H1 (cell line): Measurements from ENCODE around the gene DOC2A. TPM values are rescaled to one million over a fixed set of nuclear protein-coding genes. Genes with fewer than 3 reads are reported as not detected.

ENCODE experiments used
- CTCF ChIA-PET: fragments of 300-600 bp; sonication (Branson Sonifier 250); formaldehyde crosslinking; loops from one replicate; lab custom pipeline; 2021; ENCODE audit not compliant: partially characterized antibody; lab: Charles Lee
- POLR2A ChIA-PET: fragments of 300-600 bp; sonication (Branson Sonifier 250); formaldehyde crosslinking; loops from one replicate; lab custom pipeline; 2021; ENCODE audit warnings: inconsistent platforms; ENCODE audit not compliant: partially characterized antibody; lab: Charles Lee
- DNase-seq, 2 experiments: peaks; one replicate each; pipeline versions ENCODE4 v3.0.0 to v3.0.0-alpha.2; 2010 to 2022; ENCODE audit warnings: low spot score in 2 of 2, low read depth in 1 of 2, mixed read lengths in 1 of 2
- FAIRE-seq: peaks from 2 replicates; lab custom pipeline; 2011; peaks lifted over from hg19 to GRCh38; lab: Jason Lieb, UNC
- H2AFZ ChIP-seq: 2 replicates; pipeline ENCODE4 v1.8.1; 2012; ENCODE audit warnings: low read length, inconsistent platforms
- H2AK5ac ChIP-seq: 2 replicates; pipeline ENCODE4 v1.6.1; 2013; ENCODE audit warnings: low read depth, low read length
- H2BK120ac ChIP-seq: replicated peaks from 2 replicates; pipeline ENCODE3; 2013; ENCODE audit warnings: low read depth, low read length, inconsistent platforms
- H2BK12ac ChIP-seq: 2 replicates; pipeline ENCODE4 v1.6.1; 2013; ENCODE audit warnings: low read depth, low read length
- H2BK15ac ChIP-seq: 2 replicates; pipeline ENCODE4 v1.6.1; 2013; ENCODE audit warnings: low read length
- H2BK20ac ChIP-seq: 2 replicates; pipeline ENCODE4 v1.6.1; 2013; ENCODE audit warnings: low read length
- H2BK5ac ChIP-seq: 2 replicates; pipeline ENCODE4 v1.6.1; 2013; ENCODE audit warnings: low read depth, low read length
- H3K14ac ChIP-seq: 2 replicates; pipeline ENCODE4 v1.6.1; 2013; ENCODE audit warnings: inconsistent platforms; ENCODE audit not compliant: insufficient read length
- H3K18ac ChIP-seq: 2 replicates; pipeline ENCODE4 v1.6.1; 2013; ENCODE audit warnings: low read length; ENCODE audit errors: extremely low read depth
- H3K23ac ChIP-seq: 2 replicates; pipeline ENCODE4 v1.6.1; 2013; ENCODE audit warnings: inconsistent platforms; ENCODE audit not compliant: insufficient read length
- H3K23me2 ChIP-seq: 2 replicates; pipeline ENCODE4 v1.6.1; 2013; ENCODE audit warnings: low read depth, low read length
- H3K27ac ChIP-seq: 2 replicates; pipeline ENCODE4 v1.6.1; 2011; ENCODE audit warnings: low read depth, low read length, inconsistent platforms
- H3K27me3 ChIP-seq, 4 experiments: replicated peaks in 1 of 4; 1 replicate in 1 of 4; 2 replicates in 3 of 4; pipeline versions ENCODE4 v1.6.1 to v1.8.1; 2011 to 2013; ENCODE audit warnings: low read length in 3 of 4, mild to moderate bottlenecking in 3 of 4, inconsistent platforms in 2 of 4, mixed read lengths in 2 of 4, moderate library complexity in 1 of 4; ENCODE audit not compliant: control insufficient read depth in 3 of 4, insufficient read depth in 3 of 4; ENCODE audit errors: extremely low read depth in 1 of 4
- H3K36me3 ChIP-seq, 4 experiments: 2 replicates each; pipeline versions ENCODE4 v1.6.1 to v1.8.1; 2011 to 2013; ENCODE audit warnings: mild to moderate bottlenecking in 4 of 4, low read length in 3 of 4, moderate library complexity in 2 of 4, control low read depth in 1 of 4, inconsistent platforms in 1 of 4; ENCODE audit not compliant: insufficient read depth in 4 of 4, control insufficient read depth in 2 of 4
- H3K4ac ChIP-seq: replicated peaks from 2 replicates; pipeline ENCODE3; 2013; ENCODE audit warnings: low read length, low read depth, mixed read lengths, inconsistent platforms; ENCODE audit not compliant: insufficient read length
- H3K4me1 ChIP-seq, 4 experiments: replicated peaks in 1 of 4; 1 replicate in 1 of 4; 2 replicates in 3 of 4; pipeline versions ENCODE4 v1.6.1 to v1.8.1; 2011 to 2013; ENCODE audit warnings: low read length in 3 of 4, inconsistent platforms in 2 of 4, mixed read lengths in 1 of 4; ENCODE audit not compliant: insufficient read depth in 4 of 4, control insufficient read depth in 3 of 4
- H3K4me2 ChIP-seq, 2 experiments: 2 replicates each; pipeline versions ENCODE4 v1.6.1 to v1.8.1; 2011 to 2013; ENCODE audit warnings: low read depth in 2 of 2, low read length in 2 of 2, control low read depth in 1 of 2, inconsistent platforms in 1 of 2, mild to moderate bottlenecking in 1 of 2; ENCODE audit not compliant: insufficient read depth in 1 of 2
- H3K4me3 ChIP-seq, 4 experiments: fragments of 200-600, 300-600 bp in 1 of 4; sonication (generic), shearing (Covaris generic), sonication (Bioruptor Twin) in 1 of 4; 2 replicates each; pipeline versions ENCODE4 v1.5.1 to v1.8.1; 2011 to 2016; ENCODE audit warnings: low read length in 4 of 4, low read depth in 3 of 4, control low read depth in 2 of 4, inconsistent platforms in 2 of 4, mild to moderate bottlenecking in 2 of 4, mixed read lengths in 1 of 4, moderate library complexity in 1 of 4; ENCODE audit not compliant: insufficient read depth in 2 of 4; ENCODE audit errors: extremely low read depth in 1 of 4
- H3K56ac ChIP-seq: replicated peaks from 2 replicates; pipeline ENCODE3; 2013; ENCODE audit warnings: low read depth, mild to moderate bottlenecking, mixed read lengths, low read length, inconsistent platforms; ENCODE audit not compliant: insufficient read length
- H3K79me1 ChIP-seq: 2 replicates; pipeline ENCODE4 v1.6.1; 2013; ENCODE audit warnings: low read depth, low read length, control low read depth
- H3K79me2 ChIP-seq, 2 experiments: 2 replicates each; pipeline versions ENCODE4 v1.6.1 to v1.8.1; 2012 to 2013; ENCODE audit warnings: low read length in 2 of 2, mild to moderate bottlenecking in 2 of 2, inconsistent platforms in 1 of 2; ENCODE audit not compliant: insufficient read depth in 2 of 2, control insufficient read depth in 1 of 2
- H3K9ac ChIP-seq, 4 experiments: replicated peaks in 1 of 4; 1 replicate in 1 of 4; 2 replicates in 3 of 4; pipeline versions ENCODE4 v1.6.1 to v1.8.1; 2011 to 2013; ENCODE audit warnings: low read depth in 3 of 4, low read length in 3 of 4, control low read depth in 2 of 4, mild to moderate bottlenecking in 2 of 4, moderate library complexity in 2 of 4, inconsistent platforms in 1 of 4; ENCODE audit errors: extremely low read depth in 1 of 4
- H3K9me3 ChIP-seq, 2 experiments: 2 replicates each; pipeline versions ENCODE4 v1.6.1 to v1.8.1; 2012 to 2013; ENCODE audit warnings: mild to moderate bottlenecking in 2 of 2, moderate library complexity in 2 of 2, control low read depth in 1 of 2, inconsistent platforms in 1 of 2, low read depth in 1 of 2, low read length in 1 of 2, mixed read lengths in 1 of 2; ENCODE audit not compliant: insufficient read depth in 2 of 2
- H4K20me1 ChIP-seq, 2 experiments: replicated peaks in 1 of 2; 2 replicates each; pipeline versions ENCODE3 to v1.8.1; 2011 to 2013; ENCODE audit warnings: inconsistent platforms in 2 of 2, low read length in 2 of 2, mild to moderate bottlenecking in 1 of 2; ENCODE audit not compliant: insufficient read depth in 2 of 2, control insufficient read depth in 1 of 2
- H4K5ac ChIP-seq: 2 replicates; pipeline ENCODE4 v1.6.1; 2013; ENCODE audit warnings: low read length, low read depth, mixed read lengths, inconsistent platforms; ENCODE audit not compliant: insufficient read length
- H4K8ac ChIP-seq: 2 replicates; pipeline ENCODE4 v1.8.0; 2013; ENCODE audit warnings: mild to moderate bottlenecking, moderate library complexity, low read length, inconsistent platforms; ENCODE audit not compliant: insufficient read depth; ENCODE audit errors: extremely low read depth
- H4K91ac ChIP-seq: replicated peaks from 2 replicates; pipeline ENCODE3; 2013; ENCODE audit warnings: low read length, mixed read lengths, inconsistent platforms; ENCODE audit not compliant: insufficient read length
- FOSL1 ChIP-seq: IDR thresholded peaks from 2 replicates; pipeline ENCODE4 v1.6.1; 2011; ENCODE audit warnings: mild to moderate bottlenecking, low read depth, low read length, moderate library complexity; ENCODE audit not compliant: insufficient read depth
- GABPA ChIP-seq: IDR thresholded peaks from 2 replicates; pipeline ENCODE4 v1.6.1; 2011; ENCODE audit warnings: mild to moderate bottlenecking, low read length, moderate library complexity, borderline replicate concordance; ENCODE audit not compliant: insufficient read depth
- JUND ChIP-seq: IDR thresholded peaks from 2 replicates; pipeline ENCODE4 v1.6.1; 2011; ENCODE audit warnings: mild to moderate bottlenecking, improper control_type of control experiment, low read length
- RNF2 ChIP-seq: fragments of 200-900, 300-1000 bp; sonication (generic); IDR thresholded peaks from 2 replicates; pipeline ENCODE4 v1.7.1; 2016; ENCODE audit warnings: borderline replicate concordance, low read depth, mild to moderate bottlenecking, antibody characterized with exemption, low read length; ENCODE audit not compliant: poor library complexity, severe bottlenecking; ENCODE audit errors: missing control alignments
- WGBS, 2 experiments: shearing (Covaris generic) in 1 of 2; methylation state at CpG; one replicate each; pipeline versions ENCODE4 v1.1.6 to v1.1.7; 2013 to 2015; ENCODE audit warnings: low lambda C conversion rate in 2 of 2, mixed read lengths in 2 of 2, inconsistent platforms in 1 of 2, low coverage in 1 of 2, missing lambda C conversion rate in 1 of 2; ENCODE audit not compliant: insufficient replicate concordance in 2 of 2, insufficient coverage in 1 of 2, insufficient read length in 1 of 2; ENCODE audit errors: extremely low coverage in 1 of 2, missing lambda C conversion rate in 1 of 2; 5-methylcytosine and 5-hydroxymethylcytosine counted together
- polyA plus RNA-seq, 7 experiments: library from polyadenylated mRNA; depleted of rRNA in 3 of 7; stranded (reverse) in 5 of 7; unstranded in 2 of 7; fragments of >200 nt in 5 of 7; fragments of 200-250 nt in 2 of 7; gene quantifications; 1 replicate in 5 of 7; 2 replicates in 1 of 7; 4 replicates in 1 of 7; pipeline versions ENCODE4 v1.2.1 to v1.2.3, GENCODE V29; 2011 to 2013; ENCODE audit warnings: missing spikeins in 2 of 7, mixed read lengths in 2 of 7
- total RNA-seq: library from RNA; stranded (reverse); fragmentation: NEBNext Ultra II Directional; extraction: Animal tissue kit (Norgen Biotek cat#: 25700); gene quantifications from 2 replicates; pipeline ENCODE4 v1.2.1, GENCODE V29; 2021

The DOC2A gene
- total and polyA plus RNA-seq, 2 of the 8 experiments (the other 6 are each of a cell fraction or from before 2014, with no cell fraction given), result 13.9 to 20.7 TPM

GRCh38 chr16:30040221-30040620 is 29.4 kb upstream of the DOC2A start:
- peaks cover 2% of the 10 kb centered on the region; the same call in 1 of the 2 replicates for H3K23me2 ChIP-seq
- H3K79me2 ChIP-seq, result no peaks in the 10 kb centered on the region
- no peak overlapping the region for H4K91ac ChIP-seq
- FAIRE-seq (no peak), DNase-seq (no peak)
- H3K9ac ChIP-seq, result no peak overlapping the region
- H3K4me3 ChIP-seq, result no peak overlapping the region
- no peak overlapping the region for H2BK120ac ChIP-seq
- H3K9me3 ChIP-seq, result no peaks in the 10 kb centered on the region
- H3K4me1 ChIP-seq, result no peaks in the 10 kb centered on the region
- H2BK5ac ChIP-seq, result no peak overlapping the region
- no peak overlapping the region for H2AFZ ChIP-seq
- POLR2A ChIA-PET, result interaction anchor here (1.2 kb wide), 2 partner anchors 17 to 26 kb away, joined by 3 to 4 read pairs; no protein-coding TSS in a partner anchor
- no peak overlapping the region for H3K23ac ChIP-seq
- no peak overlapping the region for H3K56ac ChIP-seq
- H4K5ac ChIP-seq, result no peak overlapping the region
- 78% methylated on average over 5 of the region's 5 CpGs; no CpG with 5 or more reads in 1 of the 2 experiments for WGBS, 2 experiments
- H2BK15ac ChIP-seq, result no peak overlapping the region
- no peak overlapping the region for H3K14ac ChIP-seq
- H3K79me1 ChIP-seq, result no peaks in the 10 kb centered on the region; the same call in 1 of the 2 replicates
- H3K4me2 ChIP-seq, result no peak overlapping the region
- CTCF ChIA-PET, result interaction anchor here (0.5 to 2.8 kb wide), 4 partner anchors 9 to 256 kb away, joined by 3 to 14 read pairs (median 8); partner anchors contain the start of genes TBX6 and TLCD3B
- no peak overlapping the region; the same call in 1 of the 2 replicates for H3K18ac ChIP-seq
- no peak overlapping the region for H3K4ac ChIP-seq
- no peak overlapping the region for H4K8ac ChIP-seq
- no peak overlapping the region for H2BK20ac ChIP-seq
- no peak for TF ChIP-seq JUND
- TF ChIP-seq GABPA, result no peak
- no peak for TF ChIP-seq FOSL1
- TF ChIP-seq RNF2, result no peak
- no peak overlapping the region for H2BK12ac ChIP-seq
- H4K20me1 ChIP-seq, result peaks cover 0 to 2% of the 10 kb centered on the region in 2 experiments
- no peak overlapping the region for H3K27ac ChIP-seq
- no peak overlapping the region for H2AK5ac ChIP-seq
- H3K27me3 ChIP-seq, result peaks cover 0 to 3% (median 1%) of the 10 kb centered on the region in 4 experiments; a peak in 3 of 7 replicates
- H3K36me3 ChIP-seq, result no peaks in the 10 kb centered on the region
